H1 (cell line): ENCODE measurements around the gene OGFOD2. TPM values are rescaled to one million over a fixed set of nuclear protein-coding genes. Genes with fewer than 3 reads are reported as not detected.

Experiments used
- CTCF ChIA-PET: fragments of 300-600 bp; sonication (Branson Sonifier 250); formaldehyde crosslinking; loops from one replicate; lab custom pipeline; 2021; ENCODE audit not compliant: partially characterized antibody; lab: Charles Lee
- POLR2A ChIA-PET: fragments of 300-600 bp; sonication (Branson Sonifier 250); formaldehyde crosslinking; loops from one replicate; lab custom pipeline; 2021; ENCODE audit warnings: inconsistent platforms; ENCODE audit not compliant: partially characterized antibody; lab: Charles Lee
- DNase-seq, 2 experiments: peaks; one replicate each; pipeline versions ENCODE4 v3.0.0 to v3.0.0-alpha.2; 2010 to 2022; ENCODE audit warnings: low spot score in 2 of 2, low read depth in 1 of 2, mixed read lengths in 1 of 2
- FAIRE-seq: peaks from 2 replicates; lab custom pipeline; 2011; peaks lifted over from hg19 to GRCh38; lab: Jason Lieb, UNC
- H2AFZ ChIP-seq: 2 replicates; pipeline ENCODE4 v1.8.1; 2012; ENCODE audit warnings: low read length, inconsistent platforms
- H2AK5ac ChIP-seq: 2 replicates; pipeline ENCODE4 v1.6.1; 2013; ENCODE audit warnings: low read depth, low read length
- H2BK120ac ChIP-seq: replicated peaks from 2 replicates; pipeline ENCODE3; 2013; ENCODE audit warnings: low read depth, low read length, inconsistent platforms
- H2BK12ac ChIP-seq: 2 replicates; pipeline ENCODE4 v1.6.1; 2013; ENCODE audit warnings: low read depth, low read length
- H2BK15ac ChIP-seq: 2 replicates; pipeline ENCODE4 v1.6.1; 2013; ENCODE audit warnings: low read length
- H2BK20ac ChIP-seq: 2 replicates; pipeline ENCODE4 v1.6.1; 2013; ENCODE audit warnings: low read length
- H2BK5ac ChIP-seq: 2 replicates; pipeline ENCODE4 v1.6.1; 2013; ENCODE audit warnings: low read depth, low read length
- H3K14ac ChIP-seq: 2 replicates; pipeline ENCODE4 v1.6.1; 2013; ENCODE audit warnings: inconsistent platforms; ENCODE audit not compliant: insufficient read length
- H3K18ac ChIP-seq: 2 replicates; pipeline ENCODE4 v1.6.1; 2013; ENCODE audit warnings: low read length; ENCODE audit errors: extremely low read depth
- H3K23ac ChIP-seq: 2 replicates; pipeline ENCODE4 v1.6.1; 2013; ENCODE audit warnings: inconsistent platforms; ENCODE audit not compliant: insufficient read length
- H3K23me2 ChIP-seq: 2 replicates; pipeline ENCODE4 v1.6.1; 2013; ENCODE audit warnings: low read depth, low read length
- H3K27ac ChIP-seq: 2 replicates; pipeline ENCODE4 v1.6.1; 2011; ENCODE audit warnings: low read depth, low read length, inconsistent platforms
- H3K27me3 ChIP-seq, 4 experiments: replicated peaks in 1 of 4; 1 replicate in 1 of 4; 2 replicates in 3 of 4; pipeline versions ENCODE4 v1.6.1 to v1.8.1; 2011 to 2013; ENCODE audit warnings: low read length in 3 of 4, mild to moderate bottlenecking in 3 of 4, inconsistent platforms in 2 of 4, mixed read lengths in 2 of 4, moderate library complexity in 1 of 4; ENCODE audit not compliant: control insufficient read depth in 3 of 4, insufficient read depth in 3 of 4; ENCODE audit errors: extremely low read depth in 1 of 4
- H3K36me3 ChIP-seq, 4 experiments: 2 replicates each; pipeline versions ENCODE4 v1.6.1 to v1.8.1; 2011 to 2013; ENCODE audit warnings: mild to moderate bottlenecking in 4 of 4, low read length in 3 of 4, moderate library complexity in 2 of 4, control low read depth in 1 of 4, inconsistent platforms in 1 of 4; ENCODE audit not compliant: insufficient read depth in 4 of 4, control insufficient read depth in 2 of 4
- H3K4ac ChIP-seq: replicated peaks from 2 replicates; pipeline ENCODE3; 2013; ENCODE audit warnings: low read length, low read depth, mixed read lengths, inconsistent platforms; ENCODE audit not compliant: insufficient read length
- H3K4me1 ChIP-seq, 4 experiments: replicated peaks in 1 of 4; 1 replicate in 1 of 4; 2 replicates in 3 of 4; pipeline versions ENCODE4 v1.6.1 to v1.8.1; 2011 to 2013; ENCODE audit warnings: low read length in 3 of 4, inconsistent platforms in 2 of 4, mixed read lengths in 1 of 4; ENCODE audit not compliant: insufficient read depth in 4 of 4, control insufficient read depth in 3 of 4
- H3K4me2 ChIP-seq, 2 experiments: 2 replicates each; pipeline versions ENCODE4 v1.6.1 to v1.8.1; 2011 to 2013; ENCODE audit warnings: low read depth in 2 of 2, low read length in 2 of 2, control low read depth in 1 of 2, inconsistent platforms in 1 of 2, mild to moderate bottlenecking in 1 of 2; ENCODE audit not compliant: insufficient read depth in 1 of 2
- H3K4me3 ChIP-seq, 4 experiments: fragments of 200-600, 300-600 bp in 1 of 4; sonication (generic), shearing (Covaris generic), sonication (Bioruptor Twin) in 1 of 4; 2 replicates each; pipeline versions ENCODE4 v1.5.1 to v1.8.1; 2011 to 2016; ENCODE audit warnings: low read length in 4 of 4, low read depth in 3 of 4, control low read depth in 2 of 4, inconsistent platforms in 2 of 4, mild to moderate bottlenecking in 2 of 4, mixed read lengths in 1 of 4, moderate library complexity in 1 of 4; ENCODE audit not compliant: insufficient read depth in 2 of 4; ENCODE audit errors: extremely low read depth in 1 of 4
- H3K56ac ChIP-seq: replicated peaks from 2 replicates; pipeline ENCODE3; 2013; ENCODE audit warnings: low read depth, mild to moderate bottlenecking, mixed read lengths, low read length, inconsistent platforms; ENCODE audit not compliant: insufficient read length
- H3K79me1 ChIP-seq: 2 replicates; pipeline ENCODE4 v1.6.1; 2013; ENCODE audit warnings: low read depth, low read length, control low read depth
- H3K79me2 ChIP-seq, 2 experiments: 2 replicates each; pipeline versions ENCODE4 v1.6.1 to v1.8.1; 2012 to 2013; ENCODE audit warnings: low read length in 2 of 2, mild to moderate bottlenecking in 2 of 2, inconsistent platforms in 1 of 2; ENCODE audit not compliant: insufficient read depth in 2 of 2, control insufficient read depth in 1 of 2
- H3K9ac ChIP-seq, 4 experiments: replicated peaks in 1 of 4; 1 replicate in 1 of 4; 2 replicates in 3 of 4; pipeline versions ENCODE4 v1.6.1 to v1.8.1; 2011 to 2013; ENCODE audit warnings: low read depth in 3 of 4, low read length in 3 of 4, control low read depth in 2 of 4, mild to moderate bottlenecking in 2 of 4, moderate library complexity in 2 of 4, inconsistent platforms in 1 of 4; ENCODE audit errors: extremely low read depth in 1 of 4
- H3K9me3 ChIP-seq, 2 experiments: 2 replicates each; pipeline versions ENCODE4 v1.6.1 to v1.8.1; 2012 to 2013; ENCODE audit warnings: mild to moderate bottlenecking in 2 of 2, moderate library complexity in 2 of 2, control low read depth in 1 of 2, inconsistent platforms in 1 of 2, low read depth in 1 of 2, low read length in 1 of 2, mixed read lengths in 1 of 2; ENCODE audit not compliant: insufficient read depth in 2 of 2
- H4K20me1 ChIP-seq, 2 experiments: replicated peaks in 1 of 2; 2 replicates each; pipeline versions ENCODE3 to v1.8.1; 2011 to 2013; ENCODE audit warnings: inconsistent platforms in 2 of 2, low read length in 2 of 2, mild to moderate bottlenecking in 1 of 2; ENCODE audit not compliant: insufficient read depth in 2 of 2, control insufficient read depth in 1 of 2
- H4K5ac ChIP-seq: 2 replicates; pipeline ENCODE4 v1.6.1; 2013; ENCODE audit warnings: low read length, low read depth, mixed read lengths, inconsistent platforms; ENCODE audit not compliant: insufficient read length
- H4K8ac ChIP-seq: 2 replicates; pipeline ENCODE4 v1.8.0; 2013; ENCODE audit warnings: mild to moderate bottlenecking, moderate library complexity, low read length, inconsistent platforms; ENCODE audit not compliant: insufficient read depth; ENCODE audit errors: extremely low read depth
- H4K91ac ChIP-seq: replicated peaks from 2 replicates; pipeline ENCODE3; 2013; ENCODE audit warnings: low read length, mixed read lengths, inconsistent platforms; ENCODE audit not compliant: insufficient read length
- CTBP2 ChIP-seq: IDR thresholded peaks from 2 replicates; pipeline ENCODE4 v1.7.0; 2011; ENCODE audit warnings: borderline replicate concordance, mild to moderate bottlenecking, moderate library complexity, mixed read lengths, low read length; ENCODE audit not compliant: insufficient read depth, insufficient read length
- EP300 ChIP-seq, 2 experiments: IDR thresholded peaks; 1 replicate in 1 of 2; 2 replicates in 1 of 2; pipeline ENCODE4 v1.6.1; 2011 to 2012; ENCODE audit warnings: low read depth in 2 of 2, low read length in 2 of 2, mild to moderate bottlenecking in 2 of 2, borderline replicate concordance in 1 of 2, inconsistent platforms in 1 of 2, moderate library complexity in 1 of 2
- MAFK ChIP-seq: IDR thresholded peaks from 2 replicates; pipeline ENCODE4 v1.6.1; 2012; ENCODE audit warnings: low read depth, mild to moderate bottlenecking, improper control_type of control experiment, low read length
- NANOG ChIP-seq: IDR thresholded peaks from 2 replicates; pipeline ENCODE4 v1.6.1; 2011; ENCODE audit warnings: low read length, low read depth, mild to moderate bottlenecking, inconsistent platforms; ENCODE audit not compliant: insufficient read depth, poor library complexity, severe bottlenecking
- RNF2 ChIP-seq: fragments of 200-900, 300-1000 bp; sonication (generic); IDR thresholded peaks from 2 replicates; pipeline ENCODE4 v1.7.1; 2016; ENCODE audit warnings: borderline replicate concordance, low read depth, mild to moderate bottlenecking, antibody characterized with exemption, low read length; ENCODE audit not compliant: poor library complexity, severe bottlenecking; ENCODE audit errors: missing control alignments
- SIRT6 ChIP-seq: IDR thresholded peaks from one replicate; pipeline ENCODE4 v1.7.1; 2012; ENCODE audit warnings: low read length, inconsistent platforms
- WGBS, 2 experiments: shearing (Covaris generic) in 1 of 2; methylation state at CpG; one replicate each; pipeline versions ENCODE4 v1.1.6 to v1.1.7; 2013 to 2015; ENCODE audit warnings: low lambda C conversion rate in 2 of 2, mixed read lengths in 2 of 2, inconsistent platforms in 1 of 2, low coverage in 1 of 2, missing lambda C conversion rate in 1 of 2; ENCODE audit not compliant: insufficient replicate concordance in 2 of 2, insufficient coverage in 1 of 2, insufficient read length in 1 of 2; ENCODE audit errors: extremely low coverage in 1 of 2, missing lambda C conversion rate in 1 of 2; 5-methylcytosine and 5-hydroxymethylcytosine counted together
- polyA plus RNA-seq, 7 experiments: library from polyadenylated mRNA; depleted of rRNA in 3 of 7; stranded (reverse) in 5 of 7; unstranded in 2 of 7; fragments of >200 nt in 5 of 7; fragments of 200-250 nt in 2 of 7; gene quantifications; 1 replicate in 5 of 7; 2 replicates in 1 of 7; 4 replicates in 1 of 7; pipeline versions ENCODE4 v1.2.1 to v1.2.3, GENCODE V29; 2011 to 2013; ENCODE audit warnings: missing spikeins in 2 of 7, mixed read lengths in 2 of 7
- total RNA-seq: library from RNA; stranded (reverse); fragmentation: NEBNext Ultra II Directional; extraction: Animal tissue kit (Norgen Biotek cat#: 25700); gene quantifications from 2 replicates; pipeline ENCODE4 v1.2.1, GENCODE V29; 2021

OGFOD2 gene
- total and polyA plus RNA-seq, 2 of the 8 experiments (the other 6 are each of a cell fraction or from before 2014, with no cell fraction given), result 17.3 to 20.3 TPM

GRCh38 chr12:122934722-122935121, 40.3 kb upstream of the OGFOD2 start:
- Histone ChIP-seq H2BK120ac (no peak overlapping the region), H3K4me3 (no peak overlapping the region), H3K36me3 (no peaks in the 10 kb centered on the region), H3K23ac (no peak overlapping the region), H3K23me2 (no peaks in the 10 kb centered on the region), H2AFZ (no peak overlapping the region), H3K56ac (no peak overlapping the region), H3K14ac (no peak overlapping the region), H2BK12ac (no peak overlapping the region), H2BK15ac (no peak overlapping the region), H3K79me1 (no peaks in the 10 kb centered on the region), H3K9ac (no peak overlapping the region), H3K27me3 (no peaks in the 10 kb centered on the region), H4K91ac (no peak overlapping the region), H2BK20ac (no peak overlapping the region), H3K4ac (no peak overlapping the region), H3K18ac (no peak overlapping the region), H2AK5ac (no peak overlapping the region), H4K5ac (no peak overlapping the region), H3K4me1 (no peaks in the 10 kb centered on the region), H3K79me2 (no peaks in the 10 kb centered on the region), H3K27ac (no peak overlapping the region), H3K4me2 (no peak overlapping the region), H4K20me1 (peaks cover 0 to 1% of the 10 kb centered on the region in 2 experiments), H2BK5ac (no peak overlapping the region), H4K8ac (no peak overlapping the region), H3K9me3 (no peaks in the 10 kb centered on the region)
- DNase-seq (no peak), FAIRE-seq (no peak)
- ChIA-PET POLR2A (no interaction called here), CTCF (interaction anchor here (0.7 to 1.6 kb wide), 3 partner anchors 11 to 70 kb away, joined by 3 to 6 read pairs (median 3); no protein-coding TSS in a partner anchor)
- 87% methylated on average over 3 of the region's 3 CpGs; no CpG with 5 or more reads in 1 of the 2 experiments for WGBS, 2 experiments
- TF ChIP-seq SIRT6, result no peak
- TF ChIP-seq RNF2, result no peak
- TF ChIP-seq CTBP2, result no peak
- TF ChIP-seq EP300 (IDR thresholded peaks at IDR 0.05; ENCODE audit: borderline replicate concordance in 1 of 2, low read depth in 2 of 2, low read length in 2 of 2), result no peak
- no peak for TF ChIP-seq NANOG
- TF ChIP-seq MAFK, result no peak
